ENCODE results near the gene FAM107B. TPM values are rescaled to one million over a fixed set of nuclear protein-coding genes. Genes with fewer than 3 reads are reported as not detected.

Gene FAM107B
- total and polyA plus RNA-seq, 2 of the 8 experiments (the other 6 are each of a cell fraction or from before 2014, with no cell fraction given), result 7.5 to 28.1 TPM

- TF ChIP-seq CHD7 (IDR thresholded peaks at IDR 0.05; ENCODE audit: insufficient replicate concordance, low read length) (no peak), JUND (IDR thresholded peaks at IDR 0.05; ENCODE audit: low read length) (no peak), RBBP5 (IDR thresholded peaks at IDR 0.05; ENCODE audit: borderline replicate concordance, low read depth, low read length) (no peak), CHD2 (IDR thresholded peaks at IDR 0.05; ENCODE audit: low read length) (no peak), RFX5 (IDR thresholded peaks at IDR 0.05; ENCODE audit: borderline replicate concordance, low read depth, low read length) (no peak), PHF8 (conservative IDR thresholded peaks at IDR 0.05; ENCODE audit: low read depth, low read length) (no peak), BCL11A (IDR thresholded peaks at IDR 0.05; ENCODE audit: low read depth in 2 of 2, low read length in 2 of 2) (no peak), POLR2A (IDR thresholded peaks at IDR 0.05; ENCODE audit: control extremely low read depth in 1 of 2, low read depth in 2 of 2, low read length in 2 of 2) (no peak), TCF12 (IDR thresholded peaks at IDR 0.05; ENCODE audit: low read depth, low read length) (no peak), BACH1 (IDR thresholded peaks at IDR 0.05; ENCODE audit: low read length) (no peak), SAP30 (IDR thresholded peaks at IDR 0.05; ENCODE audit: insufficient read depth, insufficient replicate concordance, low read length) (no peak)
- TF ChIP-seq, protein P1, sequence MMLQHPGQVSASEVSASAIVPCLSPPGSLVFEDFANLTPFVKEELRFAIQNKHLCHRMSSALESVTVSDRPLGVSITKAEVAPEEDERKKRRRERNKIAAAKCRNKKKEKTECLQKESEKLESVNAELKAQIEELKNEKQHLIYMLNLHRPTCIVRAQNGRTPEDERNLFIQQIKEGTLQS (IDR thresholded peaks at IDR 0.05; ENCODE audit: insufficient read depth, low read depth, low read length), result no peak
These were observed 31.6 kb upstream of the FAM107B start (continued) for GRCh38 chr10:14806318-14806717.

Data from H1 (cell line).